Upper lobe of left lung (tissue), 4 donors: Measurements from ENCODE around the gene FAM107A.

Experiments used
- EP300 ChIP-seq, 4 donors: sonication (generic); formaldehyde crosslinking; IDR thresholded peaks; one replicate each; pipeline ENCODE4 v1.5.1; 2017; ENCODE audit warnings: antibody characterized with exemption in 4 of 4, control low read depth in 2 of 4
- TF ChIP-seq, protein P1 (sequence below), 6 experiments: fragments of 450-650 bp in 4 of 6; fragments of 200-600 bp in 2 of 6; sonication (generic) in 2 of 6; IDR thresholded peaks; one replicate each; pipeline ENCODE4 v1.5.1; 2016 to 2019; ENCODE audit warnings: antibody characterized with exemption in 6 of 6

DNA sequence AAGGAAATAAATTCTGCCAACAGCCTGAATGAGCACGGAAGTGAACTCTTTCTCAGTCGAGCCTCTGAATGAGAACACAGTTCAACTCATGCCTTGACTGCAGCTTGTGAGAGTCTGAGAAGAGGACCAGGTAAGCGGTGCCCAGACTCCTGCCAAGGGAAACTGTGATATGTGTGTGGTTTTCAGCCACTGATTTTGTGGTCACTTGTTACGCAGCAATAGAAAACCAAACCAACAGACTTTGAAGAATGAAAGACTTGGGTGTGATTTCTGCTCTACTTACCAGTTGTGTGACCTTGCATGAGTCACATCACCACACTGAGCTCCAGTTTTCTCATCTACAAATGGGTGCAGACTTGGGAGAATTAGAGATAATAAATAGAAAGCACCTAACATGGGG lies 30.6 kb upstream of the FAM107A start:
- no peak for TF ChIP-seq EP300 (IDR thresholded peaks at IDR 0.05)
- TF ChIP-seq, protein P1, sequence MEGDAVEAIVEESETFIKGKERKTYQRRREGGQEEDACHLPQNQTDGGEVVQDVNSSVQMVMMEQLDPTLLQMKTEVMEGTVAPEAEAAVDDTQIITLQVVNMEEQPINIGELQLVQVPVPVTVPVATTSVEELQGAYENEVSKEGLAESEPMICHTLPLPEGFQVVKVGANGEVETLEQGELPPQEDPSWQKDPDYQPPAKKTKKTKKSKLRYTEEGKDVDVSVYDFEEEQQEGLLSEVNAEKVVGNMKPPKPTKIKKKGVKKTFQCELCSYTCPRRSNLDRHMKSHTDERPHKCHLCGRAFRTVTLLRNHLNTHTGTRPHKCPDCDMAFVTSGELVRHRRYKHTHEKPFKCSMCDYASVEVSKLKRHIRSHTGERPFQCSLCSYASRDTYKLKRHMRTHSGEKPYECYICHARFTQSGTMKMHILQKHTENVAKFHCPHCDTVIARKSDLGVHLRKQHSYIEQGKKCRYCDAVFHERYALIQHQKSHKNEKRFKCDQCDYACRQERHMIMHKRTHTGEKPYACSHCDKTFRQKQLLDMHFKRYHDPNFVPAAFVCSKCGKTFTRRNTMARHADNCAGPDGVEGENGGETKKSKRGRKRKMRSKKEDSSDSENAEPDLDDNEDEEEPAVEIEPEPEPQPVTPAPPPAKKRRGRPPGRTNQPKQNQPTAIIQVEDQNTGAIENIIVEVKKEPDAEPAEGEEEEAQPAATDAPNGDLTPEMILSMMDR (IDR thresholded peaks at IDR 0.05) = no peak
